ENCODE results near the gene RAD51B.

The RAD51B gene

DNA sequence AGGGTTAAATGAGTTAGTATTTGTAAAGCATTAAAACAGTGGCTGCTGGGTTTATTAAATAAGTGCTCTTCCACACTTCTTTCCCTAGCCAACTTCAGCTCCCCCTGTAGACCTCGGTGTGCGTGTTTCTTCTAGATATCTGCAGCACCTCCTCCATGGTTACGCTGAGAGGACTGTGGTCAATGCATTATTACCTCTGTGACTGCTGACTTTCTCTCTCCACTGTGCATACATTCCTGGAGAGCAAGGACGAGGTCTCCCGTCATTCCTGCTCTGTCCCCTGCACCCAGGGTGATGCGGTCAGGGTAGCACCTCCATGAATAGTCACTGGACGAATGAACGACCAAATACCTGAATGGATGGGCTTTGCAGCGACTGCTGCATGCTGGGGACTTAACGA, 928.7 kb downstream of the RAD51B start:
- H3K4me3 ChIP-seq (ENCODE audit: control insufficient read depth, low read depth, low read length) = no peak overlapping the region
- DNase-seq (ENCODE audit: low read depth) = no peak
- TF ChIP-seq, protein P1, sequence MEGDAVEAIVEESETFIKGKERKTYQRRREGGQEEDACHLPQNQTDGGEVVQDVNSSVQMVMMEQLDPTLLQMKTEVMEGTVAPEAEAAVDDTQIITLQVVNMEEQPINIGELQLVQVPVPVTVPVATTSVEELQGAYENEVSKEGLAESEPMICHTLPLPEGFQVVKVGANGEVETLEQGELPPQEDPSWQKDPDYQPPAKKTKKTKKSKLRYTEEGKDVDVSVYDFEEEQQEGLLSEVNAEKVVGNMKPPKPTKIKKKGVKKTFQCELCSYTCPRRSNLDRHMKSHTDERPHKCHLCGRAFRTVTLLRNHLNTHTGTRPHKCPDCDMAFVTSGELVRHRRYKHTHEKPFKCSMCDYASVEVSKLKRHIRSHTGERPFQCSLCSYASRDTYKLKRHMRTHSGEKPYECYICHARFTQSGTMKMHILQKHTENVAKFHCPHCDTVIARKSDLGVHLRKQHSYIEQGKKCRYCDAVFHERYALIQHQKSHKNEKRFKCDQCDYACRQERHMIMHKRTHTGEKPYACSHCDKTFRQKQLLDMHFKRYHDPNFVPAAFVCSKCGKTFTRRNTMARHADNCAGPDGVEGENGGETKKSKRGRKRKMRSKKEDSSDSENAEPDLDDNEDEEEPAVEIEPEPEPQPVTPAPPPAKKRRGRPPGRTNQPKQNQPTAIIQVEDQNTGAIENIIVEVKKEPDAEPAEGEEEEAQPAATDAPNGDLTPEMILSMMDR (conservative IDR thresholded peaks at IDR 0.05; ENCODE audit: control insufficient read depth, insufficient read depth, low read depth, low read length) = no peak

DNA sequence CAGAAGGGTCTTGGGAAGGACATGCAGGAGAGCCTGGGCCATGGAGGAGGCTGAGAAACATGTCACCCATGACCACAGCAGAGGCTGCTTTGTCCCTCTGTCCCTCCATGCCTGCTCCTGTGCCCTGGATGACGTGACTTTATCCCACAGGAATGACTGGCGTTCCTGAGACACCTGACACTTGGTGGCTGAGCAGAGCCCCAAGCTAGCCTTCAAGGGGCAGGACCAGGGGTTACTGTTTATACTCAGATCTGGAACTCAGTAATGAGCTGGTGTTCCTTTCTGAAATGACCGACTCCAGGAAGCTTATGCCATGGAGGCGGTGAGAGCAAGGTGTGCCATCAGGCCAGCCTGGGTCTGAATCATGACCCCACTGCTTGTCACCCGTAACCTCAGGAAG, 929.1 kb downstream of the RAD51B start:
- TF ChIP-seq, protein P1 (conservative IDR thresholded peaks at IDR 0.05; ENCODE audit: control insufficient read depth, insufficient read depth, low read depth, low read length) = no peak

GRCh38 chr14:68749487-68750475, 930.2 kb downstream of the RAD51B start:
- TF ChIP-seq, protein P1 (conservative IDR thresholded peaks at IDR 0.05; ENCODE audit: control insufficient read depth, insufficient read depth, low read depth, low read length) = no peak
- peak; percentile 31 for DNase-seq (ENCODE audit: low read depth)
- no peak overlapping the region for H3K4me3 ChIP-seq (ENCODE audit: control insufficient read depth, low read depth, low read length)

More for the DNA sequence above, 929.1 kb downstream of the RAD51B start:
- H3K4me3 ChIP-seq (ENCODE audit: control insufficient read depth, low read depth, low read length) = no peak overlapping the region
- DNase-seq (ENCODE audit: low read depth) = no peak

- TF ChIP-seq, protein P1 (conservative IDR thresholded peaks at IDR 0.05; ENCODE audit: control insufficient read depth, insufficient read depth, low read depth, low read length) = no peak
- no peak for DNase-seq (ENCODE audit: low read depth)
- no peak overlapping the region for H3K4me3 ChIP-seq (ENCODE audit: control insufficient read depth, low read depth, low read length)
These were observed 932.9 kb downstream of the RAD51B start for GRCh38 chr14:68752271-68753006.

DNA sequence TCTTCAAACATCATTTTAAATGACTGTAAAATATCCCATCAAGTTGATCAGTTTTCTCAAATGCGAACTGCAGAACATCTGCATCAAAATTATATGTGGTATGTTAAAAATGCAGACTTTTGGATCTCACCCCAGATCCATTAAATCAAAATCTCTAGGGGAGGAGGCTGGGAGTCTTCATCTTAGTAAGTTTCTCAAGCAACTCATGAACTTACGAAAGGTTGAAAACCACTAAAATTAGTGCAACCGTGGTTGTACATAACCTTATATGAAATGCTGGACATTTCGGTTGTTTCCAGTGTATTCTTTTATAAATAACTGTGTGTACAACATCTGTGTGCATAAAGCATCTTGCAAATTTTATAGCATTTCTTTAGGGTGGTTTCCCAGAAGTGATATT, 934.1 kb downstream of the RAD51B start:
- DNase-seq (ENCODE audit: low read depth) = peak; percentile 76
- no peak overlapping the region for H3K4me3 ChIP-seq (ENCODE audit: control insufficient read depth, low read depth, low read length)
- TF ChIP-seq, protein P1 (conservative IDR thresholded peaks at IDR 0.05; ENCODE audit: control insufficient read depth, insufficient read depth, low read depth, low read length) = no peak

DNA sequence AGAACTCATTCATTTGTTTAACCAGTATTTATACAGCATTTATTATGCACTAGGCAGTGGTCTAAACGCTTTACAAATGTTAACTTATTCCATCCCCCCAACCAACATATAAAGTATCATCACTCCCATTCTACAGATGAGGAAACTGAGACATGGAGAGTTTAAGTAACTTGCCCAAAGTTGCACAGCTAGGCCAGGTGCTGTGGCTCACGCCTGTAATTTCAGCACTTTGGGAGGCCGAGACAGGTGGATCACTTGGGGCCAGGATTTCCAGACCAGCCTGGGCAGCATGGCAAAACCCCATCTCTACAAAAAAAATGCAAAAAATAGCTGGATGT, 935.4 kb downstream of the RAD51B start:
- no peak overlapping the region for H3K4me3 ChIP-seq (ENCODE audit: control insufficient read depth, low read depth, low read length)
- TF ChIP-seq, protein P1 (conservative IDR thresholded peaks at IDR 0.05; ENCODE audit: control insufficient read depth, insufficient read depth, low read depth, low read length) = no peak
- DNase-seq (ENCODE audit: low read depth) = no peak

Measured in fibroblast of mammary gland (primary cell).